Fibroblast of peridontal ligament (primary cell): ENCODE results near the gene GET4.

Experiments used
- DNase-seq: peaks from one replicate; pipeline ENCODE4 v3.0.0-alpha.2; 2010; ENCODE audit errors: extremely low read depth

GET4 gene

GRCh38 chr7:885893-886625, 9.7 kb downstream of the GET4 start:
- DNase-seq = no peak

- DNase-seq = no peak
Measured at GRCh38 chr7:886626-887487, 10.5 kb downstream of the GET4 start.

- DNase-seq = no peak
Measured at GRCh38 chr7:887488-887820, 11.1 kb downstream of the GET4 start.

- no peak for DNase-seq
Measured at GRCh38 chr7:888081-889024, 12.0 kb downstream of the GET4 start.

- DNase-seq = no peak
Measured at GRCh38 chr7:889025-889390, 12.7 kb downstream of the GET4 start.

GRCh38 chr7:889391-889790, 13.0 kb downstream of the GET4 start:
- DNase-seq = no peak

- no peak for DNase-seq
Measured at GRCh38 chr7:890868-891267, 14.5 kb downstream of the GET4 start.

GRCh38 chr7:891291-891690, 14.9 kb downstream of the GET4 start:
- no peak for DNase-seq

GRCh38 chr7:891805-892204, 15.5 kb downstream of the GET4 start:
- DNase-seq = no peak

GRCh38 chr7:892648-893593, 16.6 kb downstream of the GET4 start:
- DNase-seq = no peak

- no peak for DNase-seq
Measured at GRCh38 chr7:893686-894085, 17.3 kb downstream of the GET4 start.

- no peak for DNase-seq
Measured at GRCh38 chr7:894164-894867, 18.0 kb downstream of the GET4 start.

- DNase-seq = no peak
Measured at GRCh38 chr7:894927-895450, 18.6 kb downstream of the GET4 start.

GRCh38 chr7:895451-896052, 19.2 kb downstream of the GET4 start:
- no peak for DNase-seq

GRCh38 chr7:896346-897075, 20.2 kb downstream of the GET4 start:
- DNase-seq = no peak

- no peak for DNase-seq
Measured at GRCh38 chr7:897086-897485, 20.7 kb downstream of the GET4 start.

GRCh38 chr7:897771-898376, 21.5 kb downstream of the GET4 start:
- no peak for DNase-seq

- no peak for DNase-seq
Measured at GRCh38 chr7:898460-898854, 22.1 kb downstream of the GET4 start.
